Measurements from ENCODE around the gene CADPS.

DNA sequence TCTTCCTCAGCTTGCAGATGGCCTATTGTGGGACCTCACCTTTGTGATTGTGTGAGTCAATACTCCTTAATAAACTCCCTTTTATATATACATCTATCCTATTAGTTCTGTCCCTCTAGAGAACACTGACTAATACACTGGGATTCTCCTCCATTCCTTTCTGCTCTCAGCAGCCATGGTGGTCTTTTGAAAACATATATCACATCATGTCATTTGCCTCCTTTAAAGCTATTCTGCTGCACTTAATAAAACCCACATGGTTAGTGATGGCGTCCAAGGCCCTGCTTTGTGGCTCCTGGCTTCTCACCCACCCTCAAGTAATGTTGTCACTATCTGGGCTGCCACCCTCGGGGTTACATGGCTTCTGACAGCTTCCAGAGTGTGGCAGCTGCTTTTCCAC is 169.5 kb downstream of the CADPS start:
- TF ChIP-seq POLR2A (IDR thresholded peaks at IDR 0.05): no peak
- TF ChIP-seq CTCF (IDR thresholded peaks at IDR 0.05): no peak
